K562 (cell line): ENCODE data around the gene RORC. TPM values are rescaled to one million over a fixed set of nuclear protein-coding genes. Genes with fewer than 3 reads are reported as not detected.

Experiments used
- ATF1 ChIP-seq, 2 experiments: fragments of 450-650 bp in 1 of 2; IDR thresholded peaks; 2 replicates each; pipeline ENCODE4 v1.6.1; 2016; ENCODE audit warnings: missing compliant biosample characterization in 1 of 2, missing genetic modification characterization in 1 of 2
- EP300 ChIP-seq: IDR thresholded peaks from 2 replicates; pipeline ENCODE4 v1.6.1; 2012; ENCODE audit warnings: low read length, improper control_type of control experiment
- ERF ChIP-seq: fragments of 450-650 bp; formaldehyde crosslinking; IDR thresholded peaks from 2 replicates; pipeline ENCODE4 v1.4.0; 2020; ENCODE audit warnings: mild to moderate bottlenecking, mixed read lengths
- ESRRB ChIP-seq: fragments of 250-450 bp; sonication (Bioruptor Pico); IDR thresholded peaks from 2 replicates; pipeline ENCODE4 v1.5.0; 2020; ENCODE audit warnings: mild to moderate bottlenecking, moderate library complexity, borderline replicate concordance
- GABPA ChIP-seq: fragments of 200-800 bp; sonication (Bioruptor generic); conservative IDR thresholded peaks from 2 replicates; pipeline ENCODE4 v1.6.1; 2016; ENCODE audit warnings: low read depth, missing genetic modification characterization, missing compliant biosample characterization
- HDAC1 ChIP-seq, 2 experiments: fragments of 450-650 bp; IDR thresholded peaks; 2 replicates each; pipeline ENCODE4 v1.6.1; 2016 to 2017; ENCODE audit warnings: inconsistent platforms in 1 of 2, mild to moderate bottlenecking in 1 of 2, moderate library complexity in 1 of 2
- HEY1 ChIP-seq: fragments of 250-450 bp; sonication (Bioruptor Pico); IDR thresholded peaks from 2 replicates; pipeline ENCODE4 v1.5.0; 2020; ENCODE audit warnings: mild to moderate bottlenecking, moderate library complexity, borderline replicate concordance
- HNRNPK ChIP-seq: fragments of 200-400 bp; formaldehyde crosslinking; IDR thresholded peaks from one replicate; pipeline ENCODE4 v1.6.1; 2018; ENCODE audit warnings: mild to moderate bottlenecking, low read depth, low read length; ENCODE audit not compliant: poor library complexity, severe bottlenecking
- MECOM ChIP-seq: fragments of 250-450 bp; sonication (Bioruptor Pico); IDR thresholded peaks from 2 replicates; pipeline ENCODE4 v1.8.0; 2022; ENCODE audit warnings: inconsistent platforms
- MNT ChIP-seq, 2 experiments: fragments of 450-650 bp; conservative IDR thresholded peaks; 2 replicates each; pipeline ENCODE4 v1.6.1; 2017; ENCODE audit warnings: mild to moderate bottlenecking in 2 of 2, moderate library complexity in 2 of 2
- NEUROD1 ChIP-seq: fragments of 150-350 bp; IDR thresholded peaks from 2 replicates; pipeline ENCODE4 v1.6.1; 2014; ENCODE audit warnings: borderline replicate concordance, low read length, low read depth; ENCODE audit not compliant: partially characterized antibody
- NFIC ChIP-seq: fragments of 450-650 bp; IDR thresholded peaks from 2 replicates; pipeline ENCODE4 v1.6.1; 2017; ENCODE audit warnings: mild to moderate bottlenecking, inconsistent platforms
- RCOR1 ChIP-seq, 2 experiments: IDR thresholded peaks; 2 replicates each; pipeline ENCODE4 v1.6.1; 2012; ENCODE audit warnings: low read depth in 2 of 2, low read length in 2 of 2, borderline replicate concordance in 1 of 2, improper control_type of control experiment in 1 of 2
- RREB1 ChIP-seq: fragments of 250-450 bp; sonication (Bioruptor Pico); IDR thresholded peaks from 2 replicates; pipeline ENCODE4 v1.4.0; 2020
- SMARCE1 ChIP-seq: fragments of 450-650 bp; IDR thresholded peaks from 2 replicates; pipeline ENCODE4 v1.7.1; 2016; ENCODE audit warnings: mild to moderate bottlenecking
- STAT5A ChIP-seq: IDR thresholded peaks from 2 replicates; pipeline ENCODE4 v1.6.1; 2012; ENCODE audit warnings: low read length, inconsistent platforms, borderline replicate concordance
- TAL1 ChIP-seq: fragments of 450-650 bp; IDR thresholded peaks from 2 replicates; pipeline ENCODE4 v1.6.1; 2016; ENCODE audit warnings: mild to moderate bottlenecking
- TBL1XR1 ChIP-seq, 2 experiments: IDR thresholded peaks; 2 replicates each; pipeline ENCODE4 v1.6.1; 2012; ENCODE audit warnings: improper control_type of control experiment in 2 of 2, low read length in 2 of 2, mild to moderate bottlenecking in 1 of 2
- TCF15 ChIP-seq: fragments of 250-450 bp; sonication (Bioruptor Pico); IDR thresholded peaks from 2 replicates; pipeline ENCODE4 v1.8.0; 2022; ENCODE audit warnings: moderate library complexity, mild to moderate bottlenecking, inconsistent platforms
- TEAD1 ChIP-seq, 2 experiments: fragments of 450-650 bp in 1 of 2; sonication (generic) in 1 of 2; formaldehyde crosslinking; IDR thresholded peaks; 2 replicates each; pipeline versions ENCODE4 v1.4.0 to v1.8.0; 2020 to 2022; ENCODE audit warnings: mild to moderate bottlenecking in 2 of 2, missing genetic modification reagents in 1 of 2
- polyA plus RNA-seq, 8 experiments: library from polyadenylated mRNA; depleted of rRNA in 4 of 8; stranded (reverse) in 5 of 8; unstranded in 3 of 8; fragments of >200 nt; fragmentation: Nextera tagmentation in 2 of 8; fragmentation: Illumina TruSeq in 1 of 8; extraction: Ambion mirVana in 2 of 8; extraction: Trizol in 1 of 8; gene quantifications; 2 replicates each; pipeline versions ENCODE4 v1.2.1 to v1.2.3, GENCODE V29; 2011 to 2014; ENCODE audit warnings: inconsistent platforms in 1 of 8, missing spikeins in 1 of 8
- total RNA-seq, 7 experiments: library from RNA; depleted of rRNA in 6 of 7; stranded (reverse); fragments of >200 nt in 6 of 7; fragmentation: Illumina TruSeq in 2 of 7; extraction: Trizol in 2 of 7; gene quantifications; 2 replicates each; pipeline versions ENCODE4 v1.2.1 to v1.2.3, GENCODE V29; 2011 to 2021; ENCODE audit warnings: low replicate concordance in 1 of 7

RORC gene
- total and polyA plus RNA-seq, 9 of the 15 experiments (the other 6 are each of a cell fraction or from before 2014, with no cell fraction given) = not detected

GRCh38 chr1:151774256-151774922 is 57.2 kb downstream of the RORC start (continued):
- TF ChIP-seq MNT (conservative IDR thresholded peaks at IDR 0.05) (peak in 1 of 2 experiments; percentile 60; a peak in 2 of 4 replicates), GABPA (tag) (no peak), ESRRB (CRISPR knock-in tag) (no peak), RREB1 (CRISPR knock-in tag) (0 out of 2 replicates have a peak, but pooled peaks have one; percentile 52), NFIC (peak; percentile 71), STAT5A (peak; percentile 72; the same call in 1 of the 2 replicates), RCOR1 (IDR thresholded peaks at IDR 0.05; ENCODE audit: borderline replicate concordance in 1 of 2, low read depth in 2 of 2, low read length in 2 of 2) (peak; percentile 70 to 94; a peak in 3 of 4 replicates), HEY1 (CRISPR knock-in tag) (peak; percentile 59; the same call in 1 of the 2 replicates), HNRNPK (no peak), MECOM (peak; percentile 64; the same call in 1 of the 2 replicates), TCF15 (CRISPR knock-in tag) (no peak), TAL1 (peak; percentile 84), TEAD1 (CRISPR knock-in tag; IDR thresholded peaks at IDR 0.05) (peak in 1 of 2 experiments; percentile 58; a peak in 1 of 4 replicates), ATF1 (CRISPR knock-in tag; IDR thresholded peaks at IDR 0.05) (no peak), ATF1 (tag; IDR thresholded peaks at IDR 0.05) (no peak), NEUROD1 (peak; percentile 27), ERF (CRISPR knock-in tag) (no peak), HDAC1 (IDR thresholded peaks at IDR 0.05) (0 out of 4 replicates have a peak, but pooled peaks of 1 of the 2 experiments have one; percentile 42), SMARCE1 (peak; percentile 80), TBL1XR1 (IDR thresholded peaks at IDR 0.05; ENCODE audit: low read length in 2 of 2) (peak in 1 of 2 experiments; percentile 70; a peak in 1 of 4 replicates), EP300 (peak; percentile 81; the same call in 1 of the 2 replicates)
